GM12873 (cell line): ENCODE results near the gene PHC2.

Source experiments
- CTCF ChIP-seq: IDR thresholded peaks from 2 replicates; pipeline ENCODE4 v1.5.1; 2012; ENCODE audit warnings: low read depth, mild to moderate bottlenecking, moderate library complexity, low read length, control low read depth; ENCODE audit not compliant: insufficient read depth; ENCODE audit errors: missing control alignments

Gene PHC2

GRCh38 chr1:33347650-33347992 lies 83.3 kb downstream of the PHC2 start:
- TF ChIP-seq CTCF = no peak

GRCh38 chr1:33346927-33347649 lies 83.8 kb downstream of the PHC2 start:
- no peak for TF ChIP-seq CTCF

- TF ChIP-seq CTCF = no peak
These were observed 84.4 kb downstream of the PHC2 start for GRCh38 chr1:33346533-33346926.

- no peak for TF ChIP-seq CTCF
These were observed 85.9 kb downstream of the PHC2 start for GRCh38 chr1:33344896-33345560.

- TF ChIP-seq CTCF = no peak
These were observed 87.4 kb downstream of the PHC2 start for GRCh38 chr1:33343539-33343938.

GRCh38 chr1:33342041-33342723 lies 88.7 kb downstream of the PHC2 start:
- TF ChIP-seq CTCF = no peak

GRCh38 chr1:33341190-33341589 lies 89.7 kb downstream of the PHC2 start:
- TF ChIP-seq CTCF = no peak
